ENCODE measurements around the gene PLCD3. TPM values are rescaled to one million over a fixed set of nuclear protein-coding genes. Genes with fewer than 3 reads are reported as not detected.

PLCD3 gene
- total and polyA plus RNA-seq, 9 of the 15 experiments (the other 6 are each of a cell fraction or from before 2014, with no cell fraction given): 0.20 to 22.6 (median 7.5) TPM

GRCh38 chr17:45096141-45096540, 36.2 kb downstream of the PLCD3 start:
- ATAC-seq: no peak
- POLR2A ChIA-PET: interaction anchor here (1.5 kb wide), 1 partner anchor 35 kb away, joined by 5 read pairs; the partner anchor contains the start of gene NMT1
- whole genome bisulfite sequencing (ENCODE audit: insufficient coverage, low coverage, missing lambda C conversion rate): 92% methylated on average over 3 of the region's 3 CpGs
- H3K9ac ChIP-seq (ENCODE audit: insufficient read depth in 1 of 2, low read depth in 2 of 2, low read length in 2 of 2): no peak overlapping the region
- intact Hi-C loops (cut with micrococcal nuclease): loop anchor here (5.0 kb wide), 1 partner anchor 79 kb away; no protein-coding TSS in a partner anchor
- in situ Hi-C loops (cut with MboI): no loop called here
- H3K9me1 ChIP-seq (ENCODE audit: control insufficient read depth, insufficient read depth, low read length): no peaks in the 10 kb centered on the region
- H3K27me3 ChIP-seq (ENCODE audit: control insufficient read depth in 2 of 2, insufficient read depth in 2 of 2, low read length in 2 of 2): no peaks in the 10 kb centered on the region
- TF ChIP-seq, protein P1, sequence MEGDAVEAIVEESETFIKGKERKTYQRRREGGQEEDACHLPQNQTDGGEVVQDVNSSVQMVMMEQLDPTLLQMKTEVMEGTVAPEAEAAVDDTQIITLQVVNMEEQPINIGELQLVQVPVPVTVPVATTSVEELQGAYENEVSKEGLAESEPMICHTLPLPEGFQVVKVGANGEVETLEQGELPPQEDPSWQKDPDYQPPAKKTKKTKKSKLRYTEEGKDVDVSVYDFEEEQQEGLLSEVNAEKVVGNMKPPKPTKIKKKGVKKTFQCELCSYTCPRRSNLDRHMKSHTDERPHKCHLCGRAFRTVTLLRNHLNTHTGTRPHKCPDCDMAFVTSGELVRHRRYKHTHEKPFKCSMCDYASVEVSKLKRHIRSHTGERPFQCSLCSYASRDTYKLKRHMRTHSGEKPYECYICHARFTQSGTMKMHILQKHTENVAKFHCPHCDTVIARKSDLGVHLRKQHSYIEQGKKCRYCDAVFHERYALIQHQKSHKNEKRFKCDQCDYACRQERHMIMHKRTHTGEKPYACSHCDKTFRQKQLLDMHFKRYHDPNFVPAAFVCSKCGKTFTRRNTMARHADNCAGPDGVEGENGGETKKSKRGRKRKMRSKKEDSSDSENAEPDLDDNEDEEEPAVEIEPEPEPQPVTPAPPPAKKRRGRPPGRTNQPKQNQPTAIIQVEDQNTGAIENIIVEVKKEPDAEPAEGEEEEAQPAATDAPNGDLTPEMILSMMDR (IDR thresholded peaks at IDR 0.05 in 2 of 3, conservative IDR thresholded peaks at IDR 0.05 in 1 of 3; ENCODE audit: insufficient read depth in 2 of 3, low read depth in 1 of 3, low read length in 3 of 3): peak; percentile 32 to 50 (median 36); a peak in 5 of 6 replicates
- TF ChIP-seq RAD21 (CRISPR knock-in tag; conservative IDR thresholded peaks at IDR 0.05 in 1 of 2, IDR thresholded peaks at IDR 0.05 in 1 of 2): peak in 1 of 2 experiments; percentile 27; a peak in 2 of 4 replicates
- TF ChIP-seq GATAD2A (IDR thresholded peaks at IDR 0.05): no peak
- peak; percentile 84 for TF ChIP-seq CTCFL (IDR thresholded peaks at IDR 0.05; ENCODE audit: borderline replicate concordance, insufficient read depth, low read depth, low read length, poor library complexity, severe bottlenecking)
- peak; percentile 78 for FAIRE-seq
- H3K9me3 ChIP-seq (replicated peaks; ENCODE audit: control insufficient read depth, insufficient read depth, low read depth, low read length): no peaks in the 10 kb centered on the region
- H3K79me2 ChIP-seq (ENCODE audit: control insufficient read depth, insufficient read depth, low read length): no peaks in the 10 kb centered on the region
- peaks cover 8% of the 10 kb centered on the region; the same call in 1 of the 2 replicates for H4K20me1 ChIP-seq (replicated peaks; ENCODE audit: control insufficient read depth, insufficient read depth, low read length)
- no peak overlapping the region for H3K27ac ChIP-seq (ENCODE audit: extremely low read depth, low read depth, low read length)
- H3K4me3 ChIP-seq: no peak overlapping the region
- H3K36me3 ChIP-seq (ENCODE audit: control insufficient read depth, insufficient read depth, low read length): peaks cover 91% of the 10 kb centered on the region
- BruUV-seq (replicated peaks): no TSS peak
- CTCF ChIA-PET (ENCODE audit: low intra/inter-chr PET ratio): interaction anchor here (1.3 to 1.5 kb wide), 3 partner anchors 36 to 102 kb away, joined by 4 to 6 read pairs (median 5); partner anchors contain the start of genes ACBD4 and PLCD3
- no peak overlapping the region for H3K4me2 ChIP-seq (ENCODE audit: insufficient read depth, low read length)
- DNase-seq (ENCODE audit: extremely low read depth in 1 of 4, low spot score in 3 of 4): peak in 1 of 4 experiments; percentile 40
- H2AFZ ChIP-seq (ENCODE audit: low read depth, low read length): no peak overlapping the region
- no peaks in the 10 kb centered on the region for H3K4me1 ChIP-seq (replicated peaks in 1 of 2; ENCODE audit: control insufficient read depth in 2 of 2, insufficient read depth in 2 of 2, low read length in 2 of 2)

Measured in K562 (cell line).